ENCODE data around the gene PHLDA2. TPM values are rescaled to one million over a fixed set of nuclear protein-coding genes. Genes with fewer than 3 reads are reported as not detected.

The PHLDA2 gene
- polyA plus RNA-seq, 3 donors = 0.42 to 1.7 (median 0.75) TPM

Other genes starting within 250 kb of the PHLDA2 start
- gene KCNQ1OT1, start 229.4 kb downstream of the PHLDA2 start, polyA plus RNA-seq (ENCODE audit: insufficient read length in 3 of 3) = 1 to 10 TPM; 1.1 to 2.3 (median 1.4) TPM
- gene CDKN1C, start 43.6 kb downstream of the PHLDA2 start, polyA plus RNA-seq (ENCODE audit: insufficient read length in 3 of 3) = 100 to 1,000 TPM; 109 to 150 (median 142) TPM
- gene NAP1L4, start 62.9 kb upstream of the PHLDA2 start, polyA plus RNA-seq (ENCODE audit: insufficient read length in 3 of 3) = 100 to 1,000 TPM; 181 to 220 (median 190) TPM
- gene CARS1, start 128.0 kb upstream of the PHLDA2 start, polyA plus RNA-seq (ENCODE audit: insufficient read length in 3 of 3) = 10 to 100 TPM; 24.2 to 29.0 (median 25.4) TPM
- gene OSBPL5, start 235.9 kb upstream of the PHLDA2 start, polyA plus RNA-seq (ENCODE audit: insufficient read length in 3 of 3) = 10 to 100 TPM; 17.8 to 26.2 (median 21.2) TPM

Data from renal cortex interstitium (tissue), 3 donors.